Cerebellar cortex (tissue), 1 donor: Measurements from ENCODE around the gene TMEM250.
"Not testable (repeated sequence)": the region's sequence is repeated elsewhere in the genome, so short reads cannot be mapped to it uniquely, and the experiment has no call there.

Source experiments
- DNase-seq: peaks from one replicate; pipeline ENCODE4 v3.0.0-alpha.2; 2015; ENCODE audit warnings: low spot score

The TMEM250 gene, protein sequence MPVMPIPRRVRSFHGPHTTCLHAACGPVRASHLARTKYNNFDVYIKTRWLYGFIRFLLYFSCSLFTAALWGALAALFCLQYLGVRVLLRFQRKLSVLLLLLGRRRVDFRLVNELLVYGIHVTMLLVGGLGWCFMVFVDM

GRCh38 chr9:136118320-136119060 is at the start of gene TMEM250:
TSS of gene TMEM250 (minus strand) at chr9:136118875. CDS start at chr9:136116900, 1,975 bp downstream.
- peak; percentile 90 for DNase-seq

DNA sequence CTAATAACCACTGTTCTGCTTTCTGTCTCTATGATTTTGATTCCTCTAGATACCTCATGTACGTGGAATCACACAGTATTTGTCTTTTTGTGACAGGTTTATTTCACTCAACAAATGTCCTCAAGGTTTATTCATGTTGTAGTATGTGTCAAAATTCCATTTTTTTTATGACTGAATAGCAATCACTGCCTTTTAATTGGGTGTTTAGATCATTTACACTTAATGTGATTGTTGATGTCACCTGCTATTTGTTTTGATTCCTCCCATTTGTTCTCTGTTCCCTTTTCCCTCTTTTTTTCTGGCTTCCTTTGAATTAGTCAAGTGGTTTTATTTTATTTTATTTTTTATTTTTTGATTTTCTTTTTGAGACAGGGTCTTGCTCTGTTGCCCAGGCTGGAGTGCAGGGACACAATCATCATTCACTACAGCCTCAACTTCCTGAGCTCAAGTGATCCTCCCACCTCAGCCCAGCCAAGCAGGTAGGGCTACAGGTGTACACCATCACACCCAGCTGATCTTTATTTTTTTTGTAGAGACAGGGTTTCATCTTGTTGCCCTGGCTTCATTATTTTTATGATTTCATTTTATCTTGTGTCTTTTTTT is 44.7 kb upstream of the TMEM250 start:
- DNase-seq, result no peak

GRCh38 chr9:136160995-136161610 is 42.4 kb upstream of the TMEM250 start:
- DNase-seq, result no peak

GRCh38 chr9:136160381-136160841 is 41.7 kb upstream of the TMEM250 start:
- no peak for DNase-seq

- DNase-seq, result no peak
These were observed 41.2 kb upstream of the TMEM250 start for GRCh38 chr9:136159851-136160250.

DNA sequence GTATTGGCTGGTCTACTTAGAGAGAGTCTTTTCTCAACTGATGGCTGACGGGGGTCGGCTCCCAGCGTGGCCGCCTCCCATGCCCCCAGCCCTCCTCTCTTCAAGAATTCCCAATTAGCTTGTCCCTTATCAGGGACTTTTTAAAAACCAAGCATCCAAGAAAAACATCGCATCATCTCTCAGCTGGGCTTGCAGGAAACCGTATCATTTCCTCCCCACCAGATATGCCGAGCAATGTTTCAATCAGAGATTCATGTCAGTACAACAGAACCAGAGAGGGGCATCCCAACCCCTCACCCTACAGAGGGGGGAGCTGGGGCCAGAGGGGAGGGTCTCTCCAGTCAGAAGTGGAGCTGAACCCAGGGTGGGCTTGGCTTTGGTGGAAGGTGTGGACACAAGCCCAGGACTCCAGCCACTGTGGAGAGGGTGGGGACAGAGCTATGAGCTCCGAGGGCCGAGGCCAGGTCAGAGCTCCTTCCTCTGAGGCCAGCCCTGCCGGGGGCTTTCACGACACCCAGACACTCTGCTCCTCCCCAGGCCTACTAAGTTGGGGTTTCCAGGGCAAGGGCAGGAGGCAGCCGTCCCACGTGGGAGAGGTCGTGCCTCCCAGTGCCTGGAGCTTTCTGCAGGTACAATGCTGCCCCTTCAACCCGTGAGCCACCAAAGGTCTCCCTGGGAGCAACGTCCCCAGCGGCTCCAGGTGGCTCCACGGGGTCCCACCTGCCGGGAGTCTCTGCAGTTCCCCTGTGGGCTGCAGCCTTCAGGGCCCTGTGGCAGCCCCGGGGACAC is 39.0 kb upstream of the TMEM250 start:
- no peak for DNase-seq

GRCh38 chr9:136156209-136157120 is 37.8 kb upstream of the TMEM250 start:
- DNase-seq, result no peak

DNA sequence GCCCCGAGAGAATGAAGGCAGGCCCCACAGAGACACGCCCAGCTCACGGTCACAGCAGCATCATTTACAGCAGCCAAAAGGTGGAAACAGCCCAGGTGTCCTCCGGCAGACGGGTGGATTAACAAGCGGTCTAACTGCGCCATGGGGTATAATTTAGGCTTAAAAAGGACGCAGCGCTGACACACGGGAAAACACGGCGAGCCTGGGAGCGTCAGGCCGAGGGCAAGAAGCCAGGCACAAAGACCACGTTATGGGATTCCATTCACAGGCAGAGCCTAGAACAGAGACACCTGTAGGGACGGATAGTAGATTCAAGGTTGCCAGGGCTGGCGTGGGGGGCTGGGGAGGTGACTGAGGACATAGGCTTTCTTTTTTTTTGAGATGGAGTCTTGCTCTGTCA is 36.9 kb upstream of the TMEM250 start:
- DNase-seq, result no peak

- DNase-seq, result no peak
These were observed 36.3 kb upstream of the TMEM250 start for GRCh38 chr9:136154943-136155342.

DNA sequence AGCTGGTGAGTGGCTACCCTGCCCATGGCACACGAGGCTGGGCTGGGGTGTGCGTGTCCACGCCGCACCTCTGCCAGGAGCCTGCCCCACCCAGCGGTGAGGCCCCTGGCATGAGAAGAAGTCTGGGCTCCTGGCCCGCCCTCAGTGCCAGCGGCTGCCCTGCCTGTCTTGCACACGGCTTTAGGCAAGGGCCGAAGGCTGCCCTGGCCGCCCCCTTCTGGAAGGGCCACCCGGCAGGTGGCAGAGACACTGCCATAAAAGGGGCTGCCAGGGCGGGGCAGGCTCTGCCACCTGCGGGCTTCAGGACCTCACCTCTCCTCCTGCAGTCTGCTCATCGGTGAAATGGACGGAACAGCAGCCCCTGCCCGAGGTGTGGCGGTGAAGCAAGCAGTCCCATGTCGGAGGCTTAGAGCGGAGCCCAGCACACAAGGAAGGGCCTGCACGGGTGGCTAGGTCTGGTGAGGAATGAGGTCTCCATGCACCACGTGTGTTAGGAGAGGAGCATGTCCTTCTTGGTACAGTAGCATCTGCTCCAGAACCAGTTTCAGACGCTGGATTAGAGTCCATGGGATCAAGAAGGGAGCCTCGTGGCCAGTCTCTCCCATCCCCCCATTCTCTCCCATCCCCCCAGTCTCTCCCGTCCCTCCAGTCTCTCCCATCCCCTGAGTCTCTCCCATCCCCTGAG is 34.8 kb upstream of the TMEM250 start:
- DNase-seq, result no peak

GRCh38 chr9:136152931-136153330 is 34.3 kb upstream of the TMEM250 start:
- no peak for DNase-seq

DNA sequence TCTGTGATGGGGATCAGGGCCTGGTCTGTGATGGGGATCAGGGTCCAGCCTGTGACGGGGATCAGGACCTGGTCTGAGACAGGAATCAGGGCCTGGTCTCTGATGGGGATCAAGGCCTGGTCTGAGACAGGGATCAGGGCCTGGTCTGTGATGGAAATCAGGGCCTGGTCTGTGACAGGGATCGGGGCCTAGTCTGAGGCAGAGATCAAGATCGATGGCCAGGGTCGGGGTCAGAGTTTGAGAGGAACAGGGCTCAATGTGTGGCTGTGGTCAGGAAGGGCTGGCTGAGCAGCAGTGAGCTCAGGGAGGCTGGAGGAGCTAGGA is 33.8 kb upstream of the TMEM250 start:
- no peak for DNase-seq

GRCh38 chr9:136151848-136152542 is 33.3 kb upstream of the TMEM250 start:
- no peak for DNase-seq

DNA sequence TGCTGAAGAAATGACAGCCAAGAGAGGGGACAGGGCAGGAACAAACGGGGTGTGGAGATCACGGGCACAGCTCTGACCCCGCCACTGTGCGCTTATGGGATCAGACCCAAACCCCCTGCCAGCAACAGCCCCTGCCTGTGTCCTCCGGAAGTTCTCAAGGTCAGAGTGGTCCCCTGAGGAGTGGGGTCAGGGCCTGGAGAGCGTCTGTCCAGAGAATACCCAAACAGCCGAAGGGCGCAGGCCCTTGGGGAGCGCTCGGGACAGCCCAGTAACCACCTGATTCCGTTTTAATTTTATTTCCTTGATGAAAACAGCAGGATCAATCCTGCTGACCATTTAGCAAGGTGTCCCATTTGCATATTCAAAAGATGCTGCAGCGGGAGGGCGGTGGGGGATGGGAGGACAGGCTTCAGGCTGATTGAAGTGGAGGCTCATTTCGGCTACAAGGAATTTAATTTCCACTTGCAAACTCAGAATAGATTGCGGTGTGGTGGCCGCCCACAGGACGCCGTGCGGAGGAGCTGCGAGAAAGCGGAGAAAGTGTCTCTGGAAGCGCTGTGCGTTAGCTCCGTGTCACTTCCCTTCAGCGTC is 32.6 kb upstream of the TMEM250 start:
- DNase-seq, result no peak

GRCh38 chr9:136150664-136151213 is 32.1 kb upstream of the TMEM250 start:
- not testable (repeated sequence) for DNase-seq

DNA sequence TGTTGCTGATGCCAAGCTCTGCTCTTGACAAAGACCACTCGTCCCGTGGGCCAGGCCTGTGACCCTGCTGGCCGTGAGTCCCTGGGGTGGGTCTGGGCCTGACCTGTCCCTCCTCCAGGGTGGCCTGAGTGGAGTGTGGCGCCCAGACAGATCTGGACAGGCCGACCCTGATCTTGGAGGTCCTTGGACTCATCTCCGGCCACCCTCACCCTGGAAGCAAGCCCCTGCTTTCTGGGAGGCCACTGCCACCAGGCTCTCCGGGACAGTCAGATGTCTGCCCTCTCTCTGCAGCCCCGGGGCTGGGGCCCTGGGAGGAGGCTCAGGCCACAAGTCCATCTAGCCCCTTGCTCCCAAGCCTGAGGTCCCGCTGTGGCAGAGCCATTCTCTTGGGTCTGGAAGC is 31.2 kb upstream of the TMEM250 start:
- DNase-seq, result no peak

DNA sequence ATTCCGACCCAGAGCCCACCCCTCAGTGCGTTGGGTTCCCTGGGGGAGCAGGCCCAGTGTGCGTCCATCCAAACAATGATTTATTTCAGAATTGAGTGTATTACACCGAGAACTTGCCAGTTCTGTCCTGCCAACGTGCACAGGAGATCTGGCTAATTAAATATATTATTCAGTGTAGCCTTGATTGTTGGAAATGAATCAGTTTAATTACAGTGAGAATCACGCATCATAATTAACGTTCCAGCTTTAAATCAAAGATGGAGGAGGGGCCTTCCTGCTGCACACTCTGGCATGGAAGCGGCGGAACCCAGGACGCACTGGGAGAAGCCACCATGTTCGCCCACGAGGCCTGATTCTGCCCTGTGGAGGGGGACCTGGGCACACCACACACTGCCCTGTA is 30.7 kb upstream of the TMEM250 start:
- no peak for DNase-seq

DNA sequence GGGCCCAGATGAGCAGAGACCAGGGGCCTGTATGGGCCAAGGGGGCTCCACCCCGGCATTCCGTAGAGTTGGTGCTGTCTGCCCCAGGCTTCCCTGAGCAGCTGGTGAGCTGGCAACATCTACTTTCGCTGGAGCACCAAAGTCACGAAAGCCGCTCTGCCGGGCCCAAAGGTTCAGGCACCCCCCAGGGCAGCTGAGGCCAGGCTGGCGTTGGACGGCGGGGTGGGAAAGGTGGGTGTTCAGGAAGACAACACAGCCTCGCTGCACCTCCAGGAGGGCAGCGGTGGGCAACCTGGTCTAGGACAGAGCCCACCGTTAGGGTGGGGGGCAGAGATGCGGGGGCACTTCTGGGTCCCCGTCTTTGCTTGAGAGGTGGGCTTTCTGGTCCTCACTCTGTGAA is 30.1 kb upstream of the TMEM250 start:
- DNase-seq, result no peak
